HG03432 (cell line): ENCODE data around the gene STXBP6.

Experiments
- ATAC-seq: cut with Tn5 transposase; IDR thresholded peaks from one replicate; pipeline ENCODE4 v1.9.1; 2021; ENCODE audit warnings: mild to moderate bottlenecking, moderate library complexity; ENCODE audit not compliant: unreplicated experiment

STXBP6 gene

GRCh38 chr14:24866067-24866639 is 183.8 kb downstream of the STXBP6 start:
- no peak for ATAC-seq

GRCh38 chr14:24863968-24864684 is 185.8 kb downstream of the STXBP6 start:
- no peak for ATAC-seq

DNA sequence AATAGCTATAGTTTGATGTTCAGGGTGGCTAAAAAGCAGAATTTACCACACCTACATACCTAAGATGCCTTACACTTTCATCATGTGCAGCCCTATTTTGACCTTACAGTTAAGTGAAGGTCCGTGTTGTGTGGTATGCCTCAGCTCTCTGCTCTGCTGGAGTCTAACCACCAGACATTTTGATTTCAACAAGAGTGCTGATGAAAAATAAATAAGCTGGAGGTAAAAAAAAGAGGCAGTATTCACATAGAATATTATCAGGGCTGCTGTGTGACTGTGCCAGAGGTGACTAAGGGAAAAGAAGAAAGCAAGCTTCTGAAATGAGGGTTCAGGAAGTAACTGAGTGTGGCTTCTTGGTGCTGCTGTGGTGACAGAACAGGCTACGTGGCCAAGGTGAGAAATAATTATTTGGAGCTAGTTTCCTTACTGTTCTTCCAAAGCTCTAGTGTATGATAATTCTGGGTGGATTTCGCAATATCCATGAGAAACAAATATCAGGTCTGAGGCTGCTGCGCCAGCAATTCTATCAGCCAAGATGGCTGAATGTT is 188.8 kb downstream of the STXBP6 start:
- ATAC-seq = no peak

GRCh38 chr14:24859559-24859958 is 190.4 kb downstream of the STXBP6 start:
- no peak for ATAC-seq

DNA sequence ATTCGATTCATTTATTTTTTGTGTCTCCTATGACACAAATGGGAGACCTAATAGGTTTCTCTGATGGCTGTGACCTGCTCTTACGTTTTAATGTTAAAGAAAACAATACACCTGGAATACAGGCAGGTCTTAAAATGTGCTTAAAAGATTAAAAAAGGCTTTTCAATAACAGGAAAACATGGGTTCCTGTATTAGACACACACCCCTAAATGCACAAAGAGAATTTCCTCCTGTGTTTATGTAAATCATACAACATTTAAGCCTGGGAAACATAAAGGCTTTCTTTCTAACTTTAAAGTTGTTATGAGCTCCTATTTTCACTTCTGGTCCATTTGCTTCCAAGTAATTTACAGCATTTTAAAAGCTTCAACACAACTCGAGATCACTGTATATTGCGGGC is 191.3 kb downstream of the STXBP6 start:
- no peak for ATAC-seq

DNA sequence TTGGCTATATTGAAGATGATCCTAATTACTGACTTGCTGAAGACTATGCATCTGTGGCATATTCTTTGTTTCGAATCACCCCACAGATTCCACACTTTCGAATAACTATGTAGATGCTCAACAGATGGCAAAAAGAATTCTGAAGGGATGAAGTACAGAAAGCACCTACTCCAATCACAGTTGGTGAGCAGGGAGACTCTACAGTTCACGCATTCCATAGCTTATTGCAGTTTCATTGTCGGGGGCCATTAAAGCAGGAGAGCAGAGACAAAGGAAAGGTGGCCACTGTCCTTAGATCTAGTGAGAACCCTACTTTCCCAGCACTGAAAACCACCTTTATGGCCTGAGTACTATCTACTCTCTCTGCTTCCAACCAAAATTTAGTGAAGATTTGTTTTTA is 191.9 kb downstream of the STXBP6 start:
- no peak for ATAC-seq

DNA sequence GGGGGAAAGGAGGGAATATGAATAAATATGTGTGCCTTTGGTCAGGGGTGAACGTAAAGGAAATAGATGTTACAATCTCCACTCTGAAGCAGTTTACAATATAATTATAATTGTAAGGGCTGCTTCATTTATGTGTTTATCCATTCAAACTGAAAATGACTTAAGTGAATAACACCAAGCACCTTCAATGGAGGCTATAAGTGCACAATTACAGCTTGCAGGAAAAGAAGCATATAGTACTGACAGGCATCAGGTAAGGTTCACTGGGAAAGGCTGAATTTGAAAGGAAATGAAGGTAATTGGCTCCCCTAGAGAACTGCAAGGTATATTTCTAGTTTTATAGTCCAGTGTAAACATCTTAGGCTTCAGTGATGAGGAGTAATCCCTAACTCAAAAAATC is 192.7 kb downstream of the STXBP6 start:
- no peak for ATAC-seq

- no peak for ATAC-seq
Observed at GRCh38 chr14:24853446-24853845, 196.5 kb downstream of the STXBP6 start.

DNA sequence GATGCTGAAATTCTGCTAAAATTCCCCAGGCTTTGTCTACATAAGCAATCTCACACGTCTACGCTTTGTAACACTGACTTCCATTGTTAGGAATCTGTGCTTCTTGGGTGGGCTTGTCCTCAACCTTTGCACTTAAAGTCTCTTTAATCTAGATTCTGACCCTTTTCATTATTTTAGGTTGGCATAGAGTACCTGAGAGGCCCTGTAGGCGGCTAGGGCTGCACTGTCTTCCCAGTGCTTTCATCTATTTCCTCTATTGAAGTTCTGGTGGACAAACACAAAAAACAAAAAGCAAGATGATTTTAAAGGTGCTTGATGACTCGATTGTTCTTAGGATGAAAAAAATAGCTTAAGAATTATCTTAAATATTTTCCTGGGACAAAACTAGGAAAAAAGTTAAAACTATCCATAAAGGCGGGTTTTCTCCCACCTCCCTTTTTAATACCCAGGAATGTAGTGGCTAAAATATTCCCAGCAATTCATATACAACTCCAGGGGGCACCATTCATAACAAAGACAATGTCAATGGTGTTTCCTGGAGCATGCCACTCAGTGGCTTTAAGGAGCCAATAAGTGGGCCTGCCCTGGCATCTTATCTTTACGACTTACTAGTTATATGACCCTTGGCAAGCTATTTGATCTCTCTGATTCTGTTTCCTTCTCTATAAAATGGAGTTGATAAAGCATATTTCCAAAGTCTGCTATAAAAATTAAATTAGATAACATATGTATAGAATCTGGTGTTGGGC is 197.5 kb downstream of the STXBP6 start:
- ATAC-seq = no peak

DNA sequence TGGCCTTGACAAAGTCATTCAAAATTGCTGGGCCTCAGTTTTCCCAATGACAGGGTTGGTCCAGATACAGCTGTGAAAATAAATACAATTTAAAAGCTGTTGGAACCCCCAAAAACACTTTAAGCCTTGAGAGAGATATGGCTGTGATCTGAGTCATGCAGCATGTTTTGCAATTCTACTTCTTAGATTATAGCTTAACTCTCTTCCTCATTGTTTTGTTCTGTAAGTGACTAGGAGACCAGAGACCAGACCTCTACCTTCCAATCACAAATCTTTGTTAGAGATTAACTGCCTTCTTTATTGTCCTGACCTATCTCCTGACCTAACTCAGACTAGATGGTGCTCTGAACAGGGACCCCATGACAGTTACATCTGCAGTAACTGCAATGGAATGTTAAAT is 198.1 kb downstream of the STXBP6 start:
- ATAC-seq = no peak

DNA sequence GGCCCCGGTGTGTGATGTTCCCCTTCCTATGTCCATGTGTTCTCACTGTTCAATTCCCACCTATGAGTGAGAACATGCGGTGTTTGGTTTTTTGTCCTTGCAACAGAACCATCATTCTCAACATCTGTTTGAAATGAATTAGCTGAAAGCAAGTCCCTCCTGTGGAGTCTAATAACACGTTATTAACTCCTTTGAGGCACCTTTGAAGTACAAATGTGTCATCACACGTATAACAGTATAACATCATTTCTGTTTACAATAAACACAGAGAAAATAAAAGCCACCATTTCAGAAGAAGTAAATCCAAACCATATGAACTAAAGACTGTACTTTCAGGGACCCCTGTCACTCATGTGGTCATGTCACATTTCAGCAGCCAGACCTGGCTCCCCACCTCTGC is 198.5 kb downstream of the STXBP6 start:
- no peak for ATAC-seq

- ATAC-seq = no peak
Observed at GRCh38 chr14:24850072-24850471, 199.9 kb downstream of the STXBP6 start.

DNA sequence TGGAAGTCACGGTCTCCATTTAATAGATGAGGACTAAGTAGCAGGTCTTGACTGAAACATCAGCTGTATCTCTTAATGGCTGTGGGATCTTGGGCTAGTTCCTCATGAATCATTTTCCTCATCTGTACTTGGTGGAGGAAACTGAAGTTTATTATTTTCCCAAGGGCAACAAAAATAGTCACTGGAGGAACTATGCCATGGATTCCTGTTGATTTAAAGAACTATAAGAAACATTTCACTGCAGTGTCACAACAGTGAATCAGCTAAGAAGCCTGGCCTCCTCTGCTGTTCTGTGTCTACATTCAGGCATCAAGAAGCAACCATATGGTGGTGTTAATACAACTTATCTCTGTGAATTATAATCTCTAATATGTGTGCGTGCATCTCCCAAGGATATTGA is 200.5 kb downstream of the STXBP6 start:
- no peak for ATAC-seq

DNA sequence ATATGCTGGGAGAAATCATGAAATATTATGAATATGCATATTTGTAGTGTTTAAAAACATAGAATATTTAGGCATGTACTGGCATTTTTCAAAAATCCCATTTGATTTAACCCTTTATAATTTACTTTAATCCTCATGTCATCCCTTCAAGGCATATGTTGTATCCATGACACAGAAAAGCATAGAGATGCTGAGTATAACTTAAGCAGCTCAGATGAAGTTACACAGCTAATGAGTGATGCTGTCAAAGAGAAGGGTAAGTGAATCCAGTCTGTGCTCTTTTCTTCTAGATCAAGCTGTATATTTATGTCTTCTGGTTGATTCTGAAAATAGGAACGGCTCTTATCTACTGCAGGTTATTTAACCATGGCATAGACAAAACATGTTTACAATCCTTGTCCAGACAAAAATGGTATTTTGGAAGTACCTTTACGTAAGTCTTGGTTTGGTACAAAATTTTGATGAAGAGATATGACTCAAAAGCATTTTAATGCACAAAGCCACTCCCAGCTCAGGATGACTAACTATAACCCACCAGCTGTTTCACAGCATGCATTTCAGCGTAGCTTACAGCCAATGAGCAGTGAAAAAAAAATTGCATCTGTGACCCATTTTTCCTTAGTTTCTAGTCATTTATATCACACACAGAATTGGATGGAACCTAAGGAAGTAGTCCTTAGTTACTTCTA is 201.7 kb downstream of the STXBP6 start:
- ATAC-seq = no peak

- ATAC-seq = no peak
Observed at GRCh38 chr14:24847568-24848095, 202.3 kb downstream of the STXBP6 start.

- ATAC-seq = no peak
Observed at GRCh38 chr14:24846261-24846660, 203.7 kb downstream of the STXBP6 start.

GRCh38 chr14:24845851-24846250 is 204.1 kb downstream of the STXBP6 start:
- no peak for ATAC-seq

DNA sequence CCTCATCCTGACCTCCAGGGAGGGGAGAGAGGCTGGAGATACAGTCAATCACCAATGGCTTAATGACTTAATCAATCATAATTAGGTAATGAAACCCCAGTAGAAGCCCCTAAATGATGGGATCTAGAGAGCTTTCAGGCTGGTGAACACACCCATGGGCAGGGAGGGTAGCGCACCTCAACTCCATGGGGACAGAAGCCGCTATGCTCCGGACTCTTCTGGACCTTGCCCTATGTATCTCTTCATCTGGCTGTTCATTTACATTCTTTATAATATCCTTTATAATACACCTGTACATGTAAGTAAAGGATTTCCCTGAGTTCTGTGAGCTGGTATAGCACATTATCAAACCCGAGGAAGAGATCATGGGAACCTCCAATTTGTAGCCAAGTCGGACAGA is 205.9 kb downstream of the STXBP6 start:
- no peak for ATAC-seq

GRCh38 chr14:24843494-24843893 is 206.5 kb downstream of the STXBP6 start:
- ATAC-seq = peak; percentile 93

DNA sequence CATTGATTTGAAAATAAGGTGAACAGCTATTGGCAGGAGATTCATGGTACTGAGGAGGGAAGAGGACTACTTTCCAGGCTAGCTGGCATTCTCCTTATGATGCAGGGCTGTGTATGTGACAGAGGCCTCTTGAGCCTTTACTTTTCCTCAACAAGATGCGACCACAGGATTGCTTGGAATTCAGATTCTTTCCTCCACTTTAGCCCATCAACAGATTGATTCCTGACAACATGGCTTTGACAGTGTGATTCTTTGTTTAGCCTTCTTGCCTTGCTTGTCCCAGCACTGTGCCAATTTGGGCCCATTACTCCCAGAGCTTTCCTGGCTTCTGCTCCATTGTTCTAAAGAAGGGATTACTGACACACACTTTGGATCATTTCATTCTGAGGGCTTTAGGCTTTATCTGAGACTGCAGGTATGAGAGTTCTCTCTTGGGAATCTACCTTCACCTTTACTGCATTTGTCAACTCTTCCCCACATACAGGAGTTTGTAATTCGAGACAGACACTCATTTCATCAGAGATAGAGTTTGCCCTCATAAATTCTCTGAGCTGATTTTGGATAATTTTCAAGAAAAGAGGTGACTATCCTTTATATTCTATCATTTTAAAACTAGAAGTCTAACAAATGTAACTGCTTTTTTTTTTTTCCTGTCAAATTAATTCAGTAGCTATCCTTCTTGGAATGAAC is 209.6 kb downstream of the STXBP6 start:
- ATAC-seq = no peak
